Measurements from ENCODE around the gene PPP1R3E.

The PPP1R3E gene

DNA sequence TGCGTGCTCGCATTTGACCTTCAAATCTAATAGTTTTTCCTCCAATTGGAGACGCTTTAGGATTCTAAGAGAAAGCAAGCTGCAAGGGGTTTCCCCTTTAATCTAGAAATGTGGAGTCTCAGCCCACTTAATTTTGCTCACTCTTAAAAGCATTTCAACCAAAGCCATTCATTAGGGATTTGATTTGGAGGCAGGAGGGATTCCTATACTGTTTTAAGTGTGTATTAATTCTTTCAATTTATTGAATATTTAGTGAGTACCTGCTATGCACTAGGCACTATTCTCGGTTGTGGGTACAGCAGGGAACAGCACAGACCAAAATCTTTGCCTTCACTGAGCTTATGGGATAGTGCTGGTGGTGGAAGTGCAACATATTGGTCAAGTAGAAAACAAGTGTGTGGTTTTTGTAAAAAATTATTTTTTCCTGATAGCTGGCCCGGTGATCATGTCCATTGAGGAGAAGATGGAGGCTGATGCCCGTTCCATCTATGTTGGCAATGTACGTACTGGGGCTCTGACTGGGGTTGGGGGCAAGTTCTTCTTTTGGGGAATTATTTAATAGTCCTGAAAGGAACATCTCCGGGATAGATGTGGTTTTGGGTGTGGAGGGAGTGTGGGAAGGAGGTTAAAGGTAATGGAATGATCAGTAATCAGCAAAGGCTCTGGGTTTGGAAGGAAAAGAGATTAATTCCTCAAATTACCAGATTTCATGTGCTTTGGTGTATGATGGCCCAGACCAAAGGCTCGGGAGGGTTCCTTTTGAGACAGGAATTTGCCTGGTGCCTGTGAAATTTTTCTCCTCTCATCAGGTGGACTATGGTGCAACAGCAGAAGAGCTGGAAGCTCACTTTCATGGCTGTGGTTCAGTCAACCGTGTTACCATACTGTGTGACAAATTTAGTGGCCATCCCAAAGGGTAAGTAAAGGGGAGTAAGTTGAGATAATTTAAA is 20.2 kb upstream of the PPP1R3E start:
- DNase-seq (ENCODE audit: low read depth) = no peak

GRCh38 chr14:23321572-23322547 is 19.2 kb upstream of the PPP1R3E start:
- peak; percentile 72 for DNase-seq (ENCODE audit: low read depth)

DNA sequence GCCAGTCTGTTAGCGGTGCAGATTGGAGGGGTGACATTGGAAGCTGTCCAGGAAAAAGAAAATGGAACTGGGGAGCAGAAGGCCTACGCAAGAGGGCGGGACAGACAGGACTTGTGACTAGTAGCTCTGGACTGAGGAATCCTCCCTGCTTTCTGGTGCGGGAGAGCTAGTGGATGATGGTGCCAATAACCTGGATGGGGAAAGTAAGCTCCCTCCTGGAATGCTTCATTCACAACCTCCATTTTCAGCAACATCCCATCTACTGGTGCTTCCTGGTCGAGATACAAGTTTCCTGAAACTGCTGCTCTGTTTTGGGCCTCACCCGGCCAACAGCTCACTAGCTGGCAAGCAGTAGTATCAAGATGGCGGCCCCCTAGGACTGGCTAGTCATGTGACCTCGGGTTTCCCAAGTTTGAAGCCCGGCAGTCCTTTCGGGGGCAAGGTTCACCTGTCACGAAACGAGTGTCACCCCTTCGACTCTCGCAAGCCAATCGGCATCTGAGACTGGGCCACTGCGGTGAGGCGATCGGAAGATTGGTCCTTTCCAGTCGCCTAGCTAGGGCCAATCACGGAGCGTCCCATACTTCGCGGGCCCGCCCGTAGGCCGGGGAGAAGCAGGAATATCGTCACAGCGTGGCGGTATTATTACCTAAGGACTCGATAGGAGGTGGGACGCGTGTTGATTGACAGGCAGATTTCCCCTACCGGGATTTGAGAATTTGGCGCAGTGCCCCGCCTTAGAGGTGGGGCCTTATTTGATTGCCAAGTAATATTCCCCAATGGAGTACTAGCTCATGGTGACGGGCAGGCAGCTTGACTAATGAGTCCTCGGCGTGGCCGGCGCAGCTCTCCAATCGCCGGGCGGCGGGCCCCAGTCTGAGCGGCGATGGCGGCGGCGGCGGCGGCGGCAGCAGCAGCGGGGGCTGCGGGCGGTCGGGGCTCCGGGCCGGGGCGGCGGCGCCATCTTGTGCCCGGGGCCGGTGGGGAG is 18.2 kb upstream of the PPP1R3E start, which contains the start of gene PABPN1:
Gene PABPN1, plus strand, starts transcription at position 874 of the 988 bp plus-strand sequence. Its CDS starts 13 bp downstream, at position 887.
- DNase-seq (ENCODE audit: low read depth) = peak; percentile 100

GRCh38 chr14:23319746-23320583 is 17.3 kb upstream of the PPP1R3E start:
- DNase-seq (ENCODE audit: low read depth) = no peak

- no peak for DNase-seq (ENCODE audit: low read depth)
Observed at GRCh38 chr14:23316300-23316699, 13.6 kb upstream of the PPP1R3E start.

GRCh38 chr14:23310546-23310945 is 7.9 kb upstream of the PPP1R3E start:
- no peak for DNase-seq (ENCODE audit: low read depth)

GRCh38 chr14:23308721-23309445 is 6.2 kb upstream of the PPP1R3E start:
- no peak for DNase-seq (ENCODE audit: low read depth)

- DNase-seq (ENCODE audit: low read depth) = peak; percentile 45
Observed at GRCh38 chr14:23307687-23308644, 5.3 kb upstream of the PPP1R3E start.

DNA sequence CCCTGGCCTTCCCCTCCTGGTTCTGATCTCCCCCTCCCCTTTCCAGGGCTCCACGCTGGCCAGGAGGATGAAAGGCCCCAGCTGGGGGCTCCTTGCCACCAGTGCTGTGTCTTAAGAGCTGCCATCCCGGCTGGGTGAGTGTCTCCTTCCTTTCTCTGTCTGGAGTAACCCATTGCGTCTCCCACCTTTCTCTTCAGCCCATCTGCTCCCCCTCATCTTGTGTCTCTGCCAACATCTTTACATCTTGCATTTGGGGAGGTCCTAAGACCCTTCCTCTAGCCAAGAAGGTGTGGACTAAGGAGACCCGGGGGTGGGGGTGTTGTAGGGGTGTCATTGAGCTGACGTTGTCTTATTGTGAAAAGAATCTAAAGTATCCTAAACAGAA is 4.5 kb upstream of the PPP1R3E start:
- no peak for DNase-seq (ENCODE audit: low read depth)

- peak; percentile 93 for DNase-seq (ENCODE audit: low read depth)
Observed at GRCh38 chr14:23306412-23307145, 3.9 kb upstream of the PPP1R3E start, which contains the start of gene BCL2L2. BCL2L2 (plus strand) TSS chr14:23306833; CDS start chr14:23307768, 935 bp downstream.

DNA sequence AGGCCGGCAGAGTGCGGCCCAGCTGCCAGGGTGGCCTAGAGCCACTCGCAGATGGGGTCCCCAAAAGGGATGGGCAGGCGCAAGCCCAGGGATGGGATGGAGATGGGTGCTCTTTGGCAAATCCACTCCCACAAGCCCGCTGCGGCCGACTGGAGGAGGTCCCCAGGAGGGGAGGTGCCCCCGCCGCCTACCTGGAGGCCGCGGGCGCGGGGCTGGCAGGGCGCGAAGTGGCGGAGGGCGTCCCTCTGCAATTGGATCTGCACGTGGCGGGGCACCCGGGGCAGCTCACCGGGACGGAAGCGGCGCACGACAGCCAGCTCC is 730 bp downstream of the PPP1R3E start:
- DNase-seq (ENCODE audit: low read depth) = no peak

DNA sequence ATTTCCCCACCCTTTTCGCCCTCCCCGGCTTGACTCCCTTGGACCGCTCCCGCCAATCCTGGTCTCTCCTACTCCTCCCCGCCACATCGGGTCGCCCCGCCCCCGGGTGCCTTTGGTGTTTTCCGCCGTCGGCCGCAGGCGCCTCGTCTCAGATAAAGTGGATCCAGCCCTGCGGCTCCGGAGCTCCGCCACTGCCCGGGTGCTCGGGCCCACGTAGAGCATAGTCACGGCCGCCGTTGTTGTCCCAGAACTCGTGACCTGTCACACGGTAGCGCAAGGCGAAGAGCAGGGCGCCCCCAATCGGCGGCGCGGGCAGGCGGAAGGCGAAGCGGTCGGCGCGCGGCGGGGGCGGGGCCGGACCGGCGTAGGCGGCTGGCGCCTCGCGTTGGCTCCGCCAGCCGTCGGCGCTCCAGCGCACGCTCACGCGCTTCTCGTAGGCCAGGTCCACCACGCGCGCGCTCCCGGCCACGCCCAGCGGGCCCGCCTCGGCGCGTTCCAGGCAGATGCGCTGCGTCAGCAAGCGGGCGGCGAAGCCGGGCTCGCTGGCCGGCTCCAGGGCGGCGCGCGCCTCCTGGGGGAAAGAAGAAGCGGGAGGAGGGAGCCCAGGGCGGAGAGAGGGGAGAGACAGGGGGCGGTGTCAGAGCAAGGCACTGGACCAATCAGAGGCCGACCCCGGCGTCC is 1.2 kb downstream of the PPP1R3E start:
- DNase-seq (ENCODE audit: low read depth) = peak; percentile 98

GRCh38 chr14:23300687-23301223 is 1.9 kb downstream of the PPP1R3E start:
- peak; percentile 31 for DNase-seq (ENCODE audit: low read depth)

DNA sequence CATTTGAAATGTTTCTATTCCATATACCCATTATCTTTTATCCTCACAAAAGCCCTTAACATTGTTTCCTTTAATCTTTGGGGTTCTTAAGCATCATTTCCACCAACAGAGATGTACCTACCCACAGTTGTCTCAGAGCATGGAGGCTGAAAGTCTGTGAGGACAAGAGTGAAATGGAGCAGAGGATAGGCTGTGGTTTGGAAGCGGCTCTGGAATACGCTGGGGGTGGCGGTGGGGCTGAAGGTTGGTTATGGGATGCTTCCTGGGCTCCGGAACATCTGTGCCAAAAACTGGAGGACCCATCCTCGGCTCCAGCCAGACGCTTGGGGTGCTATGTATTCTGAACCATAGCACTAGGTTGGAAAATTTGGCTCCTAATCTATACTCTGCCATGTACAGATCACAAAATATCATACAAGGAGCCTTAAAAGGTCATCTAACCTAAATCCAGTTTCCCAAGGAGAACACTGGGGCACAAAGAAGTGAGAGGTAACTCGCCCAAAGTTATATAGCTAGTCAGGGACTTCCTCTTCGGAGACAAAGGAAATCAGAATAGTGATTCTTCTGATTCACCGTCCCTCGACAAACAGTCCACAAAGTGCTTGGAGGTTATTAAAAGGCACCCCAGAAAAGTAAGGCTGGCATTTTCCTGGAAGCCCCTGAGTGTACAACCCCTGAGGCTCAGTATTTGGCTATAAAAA is 2.5 kb downstream of the PPP1R3E start:
- DNase-seq (ENCODE audit: low read depth) = no peak

GRCh38 chr14:23299211-23299957 is 3.3 kb downstream of the PPP1R3E start:
- DNase-seq (ENCODE audit: low read depth) = peak; percentile 62
